Neuronal stem cell (in vitro differentiated cells): ENCODE measurements around the gene SERPIND1.

Experiments used
- DNase-seq: peaks from one replicate; pipeline ENCODE4 v3.0.0-alpha.2; 2013; ENCODE audit warnings: low spot score
- H2AFZ ChIP-seq: one replicate; pipeline ENCODE4 v1.6.1; 2013; ENCODE audit warnings: mild to moderate bottlenecking, low read length, inconsistent platforms
- H2AK5ac ChIP-seq: 2 replicates; pipeline ENCODE4 v1.6.1; 2013; ENCODE audit warnings: low read depth, mild to moderate bottlenecking, inconsistent platforms, low read length, moderate library complexity, mixed read lengths
- H2BK120ac ChIP-seq: 2 replicates; pipeline ENCODE4 v1.6.1; 2013; ENCODE audit warnings: low read depth, mild to moderate bottlenecking, inconsistent platforms, low read length, moderate library complexity, mixed read lengths
- H2BK12ac ChIP-seq: one replicate; pipeline ENCODE4 v1.6.1; 2013; ENCODE audit warnings: low read length, inconsistent platforms
- H2BK15ac ChIP-seq: 2 replicates; pipeline ENCODE4 v1.6.1; 2013; ENCODE audit warnings: mild to moderate bottlenecking, low read length, inconsistent platforms, mixed read lengths
- H2BK5ac ChIP-seq: one replicate; pipeline ENCODE4 v1.6.1; 2013; ENCODE audit warnings: inconsistent platforms, mild to moderate bottlenecking, low read length, moderate library complexity
- H3K14ac ChIP-seq: one replicate; pipeline ENCODE4 v1.6.1; 2013; ENCODE audit warnings: low read length, inconsistent platforms
- H3K18ac ChIP-seq: 2 replicates; pipeline ENCODE4 v1.6.1; 2013; ENCODE audit warnings: low read length, inconsistent platforms
- H3K23ac ChIP-seq: 2 replicates; pipeline ENCODE4 v1.6.1; 2013; ENCODE audit warnings: low read depth, mild to moderate bottlenecking, mixed read lengths, low read length, inconsistent platforms; ENCODE audit not compliant: poor library complexity
- H3K27ac ChIP-seq: replicated peaks from 3 replicates; pipeline ENCODE4 v1.5.1; 2013; ENCODE audit warnings: low read length, inconsistent platforms
- H3K27me3 ChIP-seq, 3 experiments: 2 replicates each; pipeline ENCODE4 v1.6.1; 2013; ENCODE audit warnings: low read length in 3 of 3, mild to moderate bottlenecking in 2 of 3, inconsistent platforms in 1 of 3, low read depth in 1 of 3, mixed read lengths in 1 of 3, moderate library complexity in 1 of 3; ENCODE audit not compliant: control insufficient read depth in 3 of 3, insufficient read depth in 3 of 3
- H3K36me3 ChIP-seq, 2 donors: replicated peaks in 1 of 2; 2 replicates each; pipeline ENCODE4 v1.6.1; 2013; ENCODE audit warnings: low read length in 2 of 2; ENCODE audit not compliant: control insufficient read depth in 2 of 2, insufficient read depth in 2 of 2
- H3K4ac ChIP-seq: 2 replicates; pipeline ENCODE4 v1.6.1; 2013; ENCODE audit warnings: inconsistent platforms, mild to moderate bottlenecking, low read length, moderate library complexity
- H3K4me1 ChIP-seq, 2 donors: 1 replicate in 1 of 2; 2 replicates in 1 of 2; pipeline ENCODE4 v1.6.1; 2013; ENCODE audit warnings: low read length in 2 of 2, low read depth in 1 of 2; ENCODE audit not compliant: control insufficient read depth in 2 of 2, insufficient read depth in 1 of 2
- H3K4me2 ChIP-seq: one replicate; pipeline ENCODE4 v1.6.1; 2013; ENCODE audit warnings: mild to moderate bottlenecking, low read length, inconsistent platforms; ENCODE audit not compliant: insufficient read depth, poor library complexity, severe bottlenecking
- H3K4me3 ChIP-seq, 2 donors: 2 replicates each; pipeline ENCODE4 v1.5.1; 2013; ENCODE audit warnings: low read length in 2 of 2, mild to moderate bottlenecking in 2 of 2, inconsistent platforms in 1 of 2, moderate library complexity in 1 of 2
- H3K79me1 ChIP-seq: one replicate; pipeline ENCODE4 v1.6.1; 2013; ENCODE audit warnings: low read depth, mild to moderate bottlenecking, inconsistent platforms, low read length, moderate library complexity
- H3K9ac ChIP-seq: one replicate; pipeline ENCODE4 v1.6.1; 2013; ENCODE audit warnings: mild to moderate bottlenecking, low read depth, low read length, inconsistent platforms; ENCODE audit not compliant: poor library complexity
- H3K9me3 ChIP-seq, 2 donors: replicated peaks in 1 of 2; 2 replicates each; pipeline versions ENCODE3 to v1.6.1; 2013; ENCODE audit warnings: low read length in 2 of 2, mild to moderate bottlenecking in 2 of 2, inconsistent platforms in 1 of 2, low read depth in 1 of 2, mixed read lengths in 1 of 2, moderate library complexity in 1 of 2; ENCODE audit not compliant: control insufficient read depth in 2 of 2, insufficient read depth in 1 of 2
- H4K8ac ChIP-seq: one replicate; pipeline ENCODE4 v1.6.1; 2013; ENCODE audit warnings: low read depth, mild to moderate bottlenecking, inconsistent platforms, low read length, moderate library complexity
- H4K91ac ChIP-seq: one replicate; pipeline ENCODE4 v1.6.1; 2013; ENCODE audit warnings: low read length, low read depth, mild to moderate bottlenecking, inconsistent platforms; ENCODE audit not compliant: poor library complexity
- WGBS, 2 donors: extraction: QIAGEN DNeasy Blood & Tissue Kit; methylation state at CpG; one replicate each; pipeline ENCODE4 v1.1.7; 2013; ENCODE audit warnings: missing lambda C conversion rate in 2 of 2, mixed read lengths in 1 of 2; ENCODE audit not compliant: insufficient read length in 2 of 2, insufficient replicate concordance in 1 of 2; ENCODE audit errors: extremely low coverage in 2 of 2; 5-methylcytosine and 5-hydroxymethylcytosine counted together

SERPIND1 gene

DNA sequence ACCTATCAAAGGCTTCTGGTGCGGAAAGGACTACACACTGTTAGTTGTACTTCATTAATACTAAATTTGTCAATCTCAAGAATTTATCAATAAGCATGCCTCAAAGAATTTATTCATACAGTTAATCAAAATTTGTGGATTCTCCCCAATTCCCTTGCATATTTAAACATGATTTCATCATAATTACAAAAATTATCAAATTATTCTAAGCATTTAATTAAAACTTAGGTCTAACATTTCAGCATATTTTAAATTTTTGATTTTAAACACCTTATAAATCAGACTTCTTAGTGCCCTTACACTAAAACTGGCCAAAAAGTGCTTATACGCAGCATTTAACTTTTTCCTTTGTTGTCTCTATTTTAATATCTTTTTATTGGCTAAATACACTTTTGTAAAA lies 13.8 kb upstream of the SERPIND1 start:
- Histone ChIP-seq H3K23ac (no peak overlapping the region), H3K4me2 (no peak overlapping the region), H2BK5ac (no peak overlapping the region), H3K27ac (no peak overlapping the region), H3K4ac (no peak overlapping the region), H3K79me1 (no peaks in the 10 kb centered on the region), H3K9me3 (no peaks in the 10 kb centered on the region), H4K91ac (no peak overlapping the region), H4K8ac (no peak overlapping the region), H3K4me1 (no peaks in the 10 kb centered on the region), H3K9ac (no peak overlapping the region), H2AK5ac (no peak overlapping the region), H2BK12ac (no peak overlapping the region), H2BK120ac (no peak overlapping the region), H3K27me3 (no peaks in the 10 kb centered on the region), H3K4me3 (no peak overlapping the region), H2AFZ (no peak overlapping the region), H3K36me3 (peaks cover 16 to 63% of the 10 kb centered on the region in 2 donors), H3K14ac (no peak overlapping the region), H2BK15ac (no peak overlapping the region), H3K18ac (no peak overlapping the region)
- no peak for DNase-seq
- no CpG with 5 or more reads among the region's 2 CpGs for WGBS, 2 donors

DNA sequence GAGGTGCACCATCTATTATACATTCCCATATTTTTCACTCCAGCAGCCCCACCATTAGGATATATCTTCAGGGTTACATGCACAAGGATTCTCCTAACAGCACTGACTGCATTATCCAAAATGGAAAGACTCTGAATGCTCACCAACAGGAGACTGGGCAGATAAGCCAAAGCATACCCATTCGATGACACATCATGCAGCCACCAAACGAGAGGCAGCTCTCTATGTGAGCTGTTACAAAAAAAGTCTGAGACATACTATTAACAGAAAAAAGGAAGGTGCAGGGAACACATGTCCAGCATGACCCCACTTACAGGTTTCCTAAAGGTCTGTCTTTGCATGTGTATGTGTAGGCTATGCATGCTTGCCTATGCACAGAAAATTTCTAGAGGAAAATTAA lies 12.4 kb upstream of the SERPIND1 start:
- Histone ChIP-seq H3K18ac (no peak overlapping the region), H3K4me2 (no peak overlapping the region), H4K91ac (no peak overlapping the region), H3K9me3 (no peaks in the 10 kb centered on the region), H3K23ac (no peak overlapping the region), H3K79me1 (no peaks in the 10 kb centered on the region), H2AK5ac (no peak overlapping the region), H3K27ac (no peak overlapping the region), H3K4ac (no peak overlapping the region), H2BK12ac (no peak overlapping the region), H2BK5ac (no peak overlapping the region), H2AFZ (no peak overlapping the region), H2BK120ac (no peak overlapping the region), H3K36me3 (peaks cover 18 to 71% of the 10 kb centered on the region in 2 donors), H3K9ac (no peak overlapping the region), H3K4me1 (no peaks in the 10 kb centered on the region), H4K8ac (no peak overlapping the region), H3K4me3 (no peak overlapping the region), H3K14ac (no peak overlapping the region), H2BK15ac (no peak overlapping the region), H3K27me3 (no peaks in the 10 kb centered on the region)
- DNase-seq = no peak
- no CpG with 5 or more reads among the region's 2 CpGs for WGBS, 2 donors

DNA sequence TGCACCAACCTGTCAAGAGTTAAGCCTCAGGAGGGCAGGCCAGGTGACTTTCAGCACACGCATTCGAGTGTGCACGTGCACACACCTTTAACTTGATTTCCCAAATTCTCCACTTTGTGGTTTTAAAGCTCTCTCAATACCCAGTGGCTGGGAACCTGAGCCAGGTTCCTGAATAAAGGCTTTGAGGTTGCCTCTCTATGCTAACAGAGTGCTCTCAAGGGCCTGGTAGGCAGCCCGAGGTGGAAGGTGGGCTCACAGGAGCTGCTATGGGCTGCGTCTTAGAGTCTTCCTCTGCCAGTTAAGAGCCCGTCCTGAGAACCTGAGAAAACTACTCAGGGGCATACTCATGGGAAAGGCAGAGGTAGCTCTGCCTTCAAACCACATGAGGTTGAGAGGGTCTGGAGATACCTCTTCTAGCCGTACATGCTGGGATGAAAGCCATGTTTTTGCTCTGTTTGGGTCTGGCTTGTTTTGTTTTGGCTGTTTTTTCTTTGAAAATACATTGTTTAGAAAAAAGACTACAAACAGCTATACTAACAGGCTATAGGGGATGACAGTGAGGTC lies 11.6 kb upstream of the SERPIND1 start:
- H3K79me1 ChIP-seq = no peaks in the 10 kb centered on the region
- WGBS, 2 donors = no CpG with 5 or more reads among the region's 7 CpGs
- H3K9ac ChIP-seq = no peak overlapping the region
- no peak overlapping the region for H3K4me3 ChIP-seq
- no peak overlapping the region for H3K4me2 ChIP-seq
- no peak overlapping the region for H3K23ac ChIP-seq
- H3K18ac ChIP-seq = no peak overlapping the region
- no peak overlapping the region for H2BK5ac ChIP-seq
- H2AFZ ChIP-seq = no peak overlapping the region
- H3K9me3 ChIP-seq = no peaks in the 10 kb centered on the region
- H3K36me3 ChIP-seq = peaks cover 18 to 72% of the 10 kb centered on the region in 2 donors
- no peaks in the 10 kb centered on the region for H3K4me1 ChIP-seq
- no peak overlapping the region for H2BK15ac ChIP-seq
- DNase-seq = no peak
- no peak overlapping the region for H4K8ac ChIP-seq
- H3K27ac ChIP-seq = no peak overlapping the region
- H4K91ac ChIP-seq = no peak overlapping the region
- H3K4ac ChIP-seq = no peak overlapping the region
- no peak overlapping the region for H2BK12ac ChIP-seq
- no peak overlapping the region for H3K14ac ChIP-seq
- no peak overlapping the region for H2AK5ac ChIP-seq
- H2BK120ac ChIP-seq = no peak overlapping the region
- H3K27me3 ChIP-seq = no peaks in the 10 kb centered on the region

DNA sequence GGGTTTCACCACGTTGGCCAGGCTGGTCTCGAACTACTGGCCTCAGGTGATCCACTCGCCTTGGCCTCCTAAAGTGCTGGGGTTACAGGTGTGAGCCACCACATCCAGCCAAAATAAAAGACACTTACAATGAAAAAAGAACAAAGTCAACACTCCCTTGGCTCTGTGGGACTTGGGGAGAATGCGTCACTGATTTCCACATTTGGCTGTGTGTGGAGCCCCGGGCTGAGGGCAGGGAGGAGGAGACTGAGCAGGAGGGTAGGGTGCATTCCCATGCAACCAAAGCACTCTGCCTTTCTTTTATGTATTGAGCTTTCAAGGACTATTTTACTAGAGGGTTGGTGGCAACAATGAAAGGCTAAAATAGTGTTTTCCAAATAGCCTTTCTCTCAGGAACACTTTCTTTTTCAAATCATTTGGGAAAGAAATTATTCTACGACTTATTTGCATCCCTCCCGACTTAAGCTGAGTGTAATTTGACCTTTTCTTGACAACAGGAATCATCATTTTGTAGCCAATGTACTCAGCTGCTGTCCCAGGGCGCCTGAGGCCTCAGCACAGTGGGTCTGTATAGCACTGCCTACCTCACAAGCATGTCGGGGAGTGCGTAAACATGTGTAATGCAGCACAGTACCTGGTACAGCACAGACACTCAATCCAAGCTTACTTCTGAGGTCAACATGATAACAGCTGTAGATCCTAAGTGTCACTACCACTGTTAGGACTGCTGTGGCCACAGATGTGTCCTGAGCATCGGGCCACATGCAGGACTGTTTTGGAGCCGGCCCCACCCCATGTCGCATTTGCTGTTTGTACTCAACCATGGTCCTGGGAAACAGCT lies 10.1 kb upstream of the SERPIND1 start:
- Histone ChIP-seq H3K9me3 (no peaks in the 10 kb centered on the region), H3K4me1 (no peaks in the 10 kb centered on the region), H2BK120ac (no peak overlapping the region), H3K79me1 (no peaks in the 10 kb centered on the region), H3K4me3 (no peak overlapping the region), H2BK15ac (no peak overlapping the region), H2BK5ac (no peak overlapping the region), H2BK12ac (no peak overlapping the region), H3K9ac (no peak overlapping the region), H3K4ac (no peak overlapping the region), H3K36me3 (peaks cover 20 to 61% of the 10 kb centered on the region in 2 donors), H4K91ac (no peak overlapping the region), H3K4me2 (no peak overlapping the region), H2AFZ (no peak overlapping the region), H3K27me3 (no peaks in the 10 kb centered on the region), H3K27ac (no peak overlapping the region), H2AK5ac (no peak overlapping the region), H3K23ac (no peak overlapping the region), H4K8ac (no peak overlapping the region), H3K14ac (no peak overlapping the region), H3K18ac (no peak overlapping the region)
- WGBS, 2 donors = no CpG with 5 or more reads among the region's 13 CpGs
- no peak for DNase-seq
